ENCODE data around the gene KCMF1.

Gene KCMF1

GRCh38 chr2:85089585-85089984, 118.6 kb downstream of the KCMF1 start:
- no peak overlapping the region for H3K4me3 ChIP-seq (replicated peaks in 1 of 2; ENCODE audit: low read depth in 2 of 2, low read length in 2 of 2)
- DNase-seq (ENCODE audit: low read depth in 2 of 2): no peak
- no peak for TF ChIP-seq CTCF (IDR thresholded peaks at IDR 0.05; ENCODE audit: low read depth, low read length)

GRCh38 chr2:85091838-85092237, 120.9 kb downstream of the KCMF1 start:
- TF ChIP-seq CTCF (IDR thresholded peaks at IDR 0.05; ENCODE audit: low read depth, low read length): no peak
- H3K4me3 ChIP-seq (replicated peaks in 1 of 2; ENCODE audit: low read depth in 2 of 2, low read length in 2 of 2): no peak overlapping the region
- no peak for DNase-seq (ENCODE audit: low read depth in 2 of 2)

- TF ChIP-seq CTCF (IDR thresholded peaks at IDR 0.05; ENCODE audit: low read depth, low read length): no peak
- peak; percentile 51 to 61 for DNase-seq (ENCODE audit: low read depth in 2 of 2)
- no peak overlapping the region for H3K4me3 ChIP-seq (replicated peaks in 1 of 2; ENCODE audit: low read depth in 2 of 2, low read length in 2 of 2)
Observed at GRCh38 chr2:85095094-85095493, 124.1 kb downstream of the KCMF1 start.

- no peak for DNase-seq (ENCODE audit: low read depth in 2 of 2)
- no peak overlapping the region for H3K4me3 ChIP-seq (replicated peaks in 1 of 2; ENCODE audit: low read depth in 2 of 2, low read length in 2 of 2)
- TF ChIP-seq CTCF (IDR thresholded peaks at IDR 0.05; ENCODE audit: low read depth, low read length): no peak
Observed at GRCh38 chr2:85096616-85097015, 125.7 kb downstream of the KCMF1 start.

- DNase-seq (ENCODE audit: low read depth in 2 of 2): no peak
- TF ChIP-seq CTCF (IDR thresholded peaks at IDR 0.05; ENCODE audit: low read depth, low read length): no peak
Observed at GRCh38 chr2:85104228-85104627, 133.3 kb downstream of the KCMF1 start.

GRCh38 chr2:85106489-85107180, 135.7 kb downstream of the KCMF1 start:
- peak; percentile 64 to 74 for DNase-seq (ENCODE audit: low read depth in 2 of 2)
- TF ChIP-seq CTCF (IDR thresholded peaks at IDR 0.05; ENCODE audit: low read depth, low read length): no peak
- H3K4me3 ChIP-seq (replicated peaks in 1 of 2; ENCODE audit: low read depth in 2 of 2, low read length in 2 of 2): no peak overlapping the region

More at GRCh38 chr2:85104228-85104627, 133.3 kb downstream of the KCMF1 start:
- no peak overlapping the region for H3K4me3 ChIP-seq (replicated peaks in 1 of 2; ENCODE audit: low read depth in 2 of 2, low read length in 2 of 2)
